ENCODE results near the gene NDST1.

NDST1 gene

DNA sequence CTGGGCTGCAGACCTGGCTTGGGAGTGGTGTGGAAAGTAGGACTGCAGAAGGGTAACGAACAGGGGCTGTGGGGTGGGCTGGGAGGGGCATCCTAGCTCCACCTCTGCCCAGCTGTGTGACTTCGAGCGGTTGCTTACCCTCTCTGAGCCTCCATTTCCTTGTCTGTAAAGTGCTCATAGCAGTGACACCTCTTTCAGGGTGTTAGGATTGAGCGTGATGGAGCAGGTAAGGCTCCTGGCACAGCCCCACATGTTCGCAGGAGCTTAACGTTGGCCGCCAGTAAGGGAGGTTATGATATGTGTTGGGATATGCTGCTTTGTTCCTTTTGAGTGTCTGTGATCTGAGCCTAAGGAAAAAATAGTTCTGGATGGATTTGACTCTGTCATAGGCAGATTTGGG, 2.1 kb downstream of the NDST1 start:
- TF ChIP-seq GATA2 (IDR thresholded peaks at IDR 0.05; ENCODE audit: low read depth, low read length) (no peak), GATA3 (IDR thresholded peaks at IDR 0.05; ENCODE audit: low read depth, low read length) (no peak)

DNA sequence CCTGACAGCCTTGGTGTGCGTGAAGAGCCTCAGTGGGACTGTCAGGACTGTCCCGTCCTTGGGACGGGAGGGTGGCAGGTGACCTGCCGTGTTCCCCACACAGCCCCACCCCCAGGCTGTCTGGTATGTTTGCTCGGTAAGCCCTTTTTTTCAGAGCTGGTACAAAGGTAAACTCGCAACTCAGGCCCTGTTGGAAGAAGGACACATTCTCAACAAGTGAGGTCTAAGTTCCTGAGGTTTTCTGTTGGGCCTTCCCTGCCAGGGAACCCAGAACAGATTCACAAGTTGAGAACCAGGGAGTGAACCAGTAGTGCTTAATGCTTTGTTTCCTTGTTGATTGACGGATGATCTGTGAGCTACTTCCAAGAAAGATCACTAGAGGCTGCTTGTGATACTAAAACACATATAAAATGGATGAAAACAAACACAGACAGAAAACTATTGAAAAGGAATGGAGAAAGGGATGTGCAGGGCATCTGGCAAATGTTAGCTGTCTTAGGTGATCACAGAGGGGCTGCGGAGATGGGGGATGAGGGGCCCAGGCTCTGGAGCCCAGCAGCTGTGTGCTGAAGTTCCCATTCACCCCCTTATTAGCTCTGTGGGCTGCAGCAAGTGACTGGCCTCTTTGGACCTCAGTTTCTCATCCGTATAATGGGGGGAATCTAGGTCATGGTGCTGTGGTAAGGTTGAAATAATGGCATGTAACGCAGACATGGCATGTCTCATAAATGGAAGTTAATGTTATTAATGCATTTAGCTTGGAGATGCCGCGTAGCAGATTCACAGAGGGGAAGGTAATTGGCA, 2.7 kb downstream of the NDST1 start:
- TF ChIP-seq GATA2 (IDR thresholded peaks at IDR 0.05; ENCODE audit: low read depth, low read length) (no peak), GATA3 (IDR thresholded peaks at IDR 0.05; ENCODE audit: low read depth, low read length) (no peak)

DNA sequence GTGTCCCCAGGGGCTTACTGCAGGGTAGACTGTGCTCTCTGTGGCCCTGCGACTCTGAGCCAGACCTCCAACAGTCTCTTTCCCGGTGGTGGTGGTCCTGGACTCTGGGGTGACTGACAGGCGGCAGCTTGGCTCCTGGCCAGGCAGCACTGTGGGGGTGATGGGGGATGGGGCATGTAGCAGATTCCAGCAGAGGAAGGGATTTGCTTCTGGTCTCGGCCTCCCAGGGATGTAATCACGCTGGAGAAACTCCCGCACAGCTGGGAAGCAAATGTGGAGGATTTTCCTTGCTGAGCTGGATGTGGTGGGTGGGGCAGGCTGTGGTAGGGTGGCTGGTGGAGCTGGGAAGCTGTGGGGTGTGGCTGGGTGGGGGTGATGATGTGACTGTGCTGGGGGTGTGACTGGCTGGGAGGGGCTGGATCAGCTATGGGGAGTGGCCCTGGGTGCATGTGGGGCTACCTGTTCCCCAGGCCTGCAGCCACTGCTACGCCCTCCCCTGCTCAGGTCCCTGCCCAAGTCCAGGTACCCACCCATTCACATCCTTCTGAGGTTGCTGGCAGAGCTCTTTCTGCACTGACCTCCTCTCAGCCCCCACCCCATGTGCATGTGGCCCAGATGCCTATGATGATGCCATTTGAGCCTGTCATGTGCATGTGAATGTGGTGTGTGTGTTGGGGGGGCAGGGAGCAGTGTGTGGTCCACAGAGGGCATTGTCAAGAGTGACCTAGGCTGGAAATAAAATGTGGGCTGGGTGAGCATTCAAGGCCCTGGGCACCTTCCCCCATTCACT, 3.8 kb downstream of the NDST1 start:
- no peak for TF ChIP-seq GATA3 (IDR thresholded peaks at IDR 0.05; ENCODE audit: low read depth, low read length)
- no peak for TF ChIP-seq GATA2 (IDR thresholded peaks at IDR 0.05; ENCODE audit: low read depth, low read length)

DNA sequence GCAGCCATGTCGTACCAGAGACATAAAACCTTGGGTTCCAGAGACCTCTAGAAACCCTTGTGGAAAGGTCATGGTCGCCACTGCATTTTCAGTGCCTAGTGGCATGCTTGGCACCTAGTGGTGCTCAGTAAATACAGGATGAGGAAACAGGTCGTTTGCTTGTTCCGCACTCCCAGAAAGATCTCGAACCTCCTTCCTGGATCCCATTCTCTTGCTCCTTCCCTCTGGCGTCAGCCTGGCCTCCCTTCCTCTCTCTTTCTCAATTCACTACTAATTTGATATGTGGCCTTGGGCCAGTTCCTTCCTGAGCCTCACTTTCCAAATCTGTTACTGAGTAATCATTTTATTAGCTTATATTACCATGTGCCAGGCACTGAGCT, 4.4 kb downstream of the NDST1 start:
- TF ChIP-seq GATA3 (IDR thresholded peaks at IDR 0.05; ENCODE audit: low read depth, low read length): no peak
- no peak for TF ChIP-seq GATA2 (IDR thresholded peaks at IDR 0.05; ENCODE audit: low read depth, low read length)

GRCh38 chr5:150513375-150514309, 5.7 kb downstream of the NDST1 start:
- TF ChIP-seq GATA3 (IDR thresholded peaks at IDR 0.05; ENCODE audit: low read depth, low read length) (no peak), GATA2 (IDR thresholded peaks at IDR 0.05; ENCODE audit: low read depth, low read length) (no peak)

GRCh38 chr5:150514708-150515211, 6.8 kb downstream of the NDST1 start:
- no peak for TF ChIP-seq GATA2 (IDR thresholded peaks at IDR 0.05; ENCODE audit: low read depth, low read length)
- no peak for TF ChIP-seq GATA3 (IDR thresholded peaks at IDR 0.05; ENCODE audit: low read depth, low read length)

GRCh38 chr5:150515446-150515845, 7.5 kb downstream of the NDST1 start:
- TF ChIP-seq GATA3 (IDR thresholded peaks at IDR 0.05; ENCODE audit: low read depth, low read length): no peak
- TF ChIP-seq GATA2 (IDR thresholded peaks at IDR 0.05; ENCODE audit: low read depth, low read length): no peak

DNA sequence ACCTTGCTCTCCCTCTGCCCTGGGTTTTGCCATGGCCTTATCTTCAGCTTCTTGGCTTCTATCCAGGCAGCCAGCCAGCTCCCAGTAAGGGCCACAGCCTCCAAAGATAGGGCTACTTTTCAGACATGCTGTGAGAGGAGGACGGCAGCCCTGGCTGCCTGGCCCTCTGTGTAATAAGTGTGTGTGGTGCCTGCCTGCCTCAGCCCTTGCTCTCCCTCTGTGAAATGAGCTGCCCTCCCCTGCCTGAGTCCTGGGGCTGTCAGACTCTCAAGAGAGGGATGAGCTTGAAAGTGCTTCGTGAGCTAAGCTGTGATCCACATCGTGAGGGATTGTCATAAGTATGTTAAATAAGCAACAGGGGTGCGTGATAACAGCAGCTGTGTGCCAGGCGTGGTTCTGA, 8.1 kb downstream of the NDST1 start:
- peak; percentile 81 for TF ChIP-seq GATA2 (IDR thresholded peaks at IDR 0.05; ENCODE audit: low read depth, low read length)
- TF ChIP-seq GATA3 (IDR thresholded peaks at IDR 0.05; ENCODE audit: low read depth, low read length): no peak

GRCh38 chr5:150517272-150518152, 9.6 kb downstream of the NDST1 start:
- TF ChIP-seq GATA3 (IDR thresholded peaks at IDR 0.05; ENCODE audit: low read depth, low read length) (no peak), GATA2 (IDR thresholded peaks at IDR 0.05; ENCODE audit: low read depth, low read length) (peak; percentile 75)

GRCh38 chr5:150519560-150519945, 11.6 kb downstream of the NDST1 start:
- TF ChIP-seq GATA2 (IDR thresholded peaks at IDR 0.05; ENCODE audit: low read depth, low read length) (no peak), GATA3 (IDR thresholded peaks at IDR 0.05; ENCODE audit: low read depth, low read length) (no peak)

DNA sequence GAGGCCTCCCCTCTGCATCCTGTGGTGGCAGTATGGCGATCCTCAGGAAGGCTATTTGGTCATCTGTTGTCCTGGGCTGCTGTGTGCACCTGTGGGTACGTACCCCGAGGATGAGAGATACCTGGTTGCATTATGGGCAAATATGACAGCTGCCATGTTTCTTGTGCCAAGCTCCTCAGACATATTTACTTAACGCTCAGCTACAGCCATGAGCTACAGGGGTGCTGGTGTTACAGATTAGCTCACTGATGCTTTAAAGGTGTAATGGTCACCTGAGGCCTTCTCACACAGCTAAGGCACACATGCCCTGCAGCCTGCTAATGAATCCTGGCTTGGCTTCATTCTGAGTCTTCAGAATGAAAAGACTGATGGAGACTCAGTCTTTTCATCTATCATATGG, 12.0 kb downstream of the NDST1 start:
- TF ChIP-seq GATA2 (IDR thresholded peaks at IDR 0.05; ENCODE audit: low read depth, low read length) (no peak), GATA3 (IDR thresholded peaks at IDR 0.05; ENCODE audit: low read depth, low read length) (no peak)

DNA sequence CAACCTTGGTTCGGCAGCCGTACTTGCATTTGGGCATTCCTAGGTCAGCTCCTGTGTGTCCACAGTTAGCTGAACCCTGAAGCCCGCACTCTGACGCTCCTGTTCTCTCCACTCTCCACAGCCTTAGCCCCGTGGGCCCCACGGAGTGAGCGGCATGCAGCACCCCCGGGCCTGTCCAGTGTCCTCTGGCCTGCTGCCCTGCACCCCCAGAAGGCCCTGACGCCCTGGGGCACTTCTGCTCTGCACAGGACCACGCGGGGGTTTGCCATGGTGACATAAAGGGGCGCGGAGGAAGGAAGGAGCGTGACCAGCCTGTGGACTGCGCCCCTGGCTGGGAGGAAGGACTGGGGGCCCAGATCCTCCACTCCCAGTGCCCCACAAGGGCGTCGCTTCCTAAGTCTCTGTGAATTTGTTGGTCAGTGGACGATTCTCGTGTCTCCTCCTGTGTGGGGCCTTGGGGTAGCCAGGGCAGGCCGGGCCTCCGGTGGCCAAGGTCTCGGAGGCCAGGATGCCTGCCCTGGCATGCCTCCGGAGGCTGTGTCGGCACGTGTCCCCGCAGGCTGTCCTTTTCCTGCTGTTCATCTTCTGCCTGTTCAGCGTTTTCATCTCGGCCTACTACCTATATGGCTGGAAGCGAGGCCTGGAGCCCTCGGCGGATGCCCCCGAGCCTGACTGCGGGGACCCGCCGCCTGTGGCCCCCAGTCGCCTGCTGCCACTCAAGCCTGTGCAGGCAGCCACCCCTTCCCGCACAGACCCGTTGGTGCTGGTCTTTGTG, 13.0 kb downstream of the NDST1 start:
- TF ChIP-seq GATA3 (IDR thresholded peaks at IDR 0.05; ENCODE audit: low read depth, low read length): no peak
- TF ChIP-seq GATA2 (IDR thresholded peaks at IDR 0.05; ENCODE audit: low read depth, low read length): no peak

Measured in SH-SY5Y (cell line).